GM12873 (cell line): Measurements from ENCODE around the gene ZNF664.

Source experiments
- CTCF ChIP-seq: IDR thresholded peaks from 2 replicates; pipeline ENCODE4 v1.5.1; 2012; ENCODE audit warnings: low read depth, mild to moderate bottlenecking, moderate library complexity, low read length, control low read depth; ENCODE audit not compliant: insufficient read depth; ENCODE audit errors: missing control alignments

Gene ZNF664

GRCh38 chr12:123937707-123938591, 35.1 kb upstream of the ZNF664 start:
- TF ChIP-seq CTCF: no peak

- peak; percentile 40 for TF ChIP-seq CTCF
Measured at GRCh38 chr12:123938679-123939480, 34.1 kb upstream of the ZNF664 start.

- no peak for TF ChIP-seq CTCF
Measured at GRCh38 chr12:123939716-123940626, 33.0 kb upstream of the ZNF664 start.

- no peak for TF ChIP-seq CTCF
Measured at GRCh38 chr12:123940627-123940966, 32.4 kb upstream of the ZNF664 start.

- no peak for TF ChIP-seq CTCF
Measured at GRCh38 chr12:123941000-123941399, 32.0 kb upstream of the ZNF664 start.

GRCh38 chr12:123941624-123942237, 31.3 kb upstream of the ZNF664 start:
- no peak for TF ChIP-seq CTCF
